ENCODE measurements around the gene TMEM150A.
A peak's percentile ranks its signal among the peaks of the same experiment; 100 is the strongest.

The TMEM150A gene

GRCh38 chr2:85560812-85561279 is 41.7 kb downstream of the TMEM150A start:
- peak overlapping the region; percentile 75 for H3K27ac ChIP-seq
- TF ChIP-seq ZFX (IDR thresholded peaks at IDR 0.05; ENCODE audit: borderline replicate concordance) (no peak), CTCF (IDR thresholded peaks at IDR 0.05) (no peak)

- peak overlapping the region; percentile 75; the same call in 1 of the 2 replicates for H3K27ac ChIP-seq
Measured at GRCh38 chr2:85560403-85560726, 42.1 kb downstream of the TMEM150A start.

GRCh38 chr2:85558160-85558559 is 44.3 kb downstream of the TMEM150A start:
- no peak overlapping the region for H3K27ac ChIP-seq
- no peak for TF ChIP-seq ZFX (IDR thresholded peaks at IDR 0.05; ENCODE audit: borderline replicate concordance)
- no peak for TF ChIP-seq CTCF (IDR thresholded peaks at IDR 0.05)

- no peak for TF ChIP-seq CTCF (IDR thresholded peaks at IDR 0.05)
- TF ChIP-seq ZFX (IDR thresholded peaks at IDR 0.05; ENCODE audit: borderline replicate concordance) = no peak
- no peak overlapping the region for H3K27ac ChIP-seq
Measured at GRCh38 chr2:85557130-85557529, 45.4 kb downstream of the TMEM150A start.

GRCh38 chr2:85554980-85555612 is 47.4 kb downstream of the TMEM150A start:
- no peak overlapping the region for H3K27ac ChIP-seq
- TF ChIP-seq ZFX (IDR thresholded peaks at IDR 0.05; ENCODE audit: borderline replicate concordance) (no peak), CTCF (IDR thresholded peaks at IDR 0.05) (no peak)

GRCh38 chr2:85553184-85553583 is 49.3 kb downstream of the TMEM150A start:
- no peak for TF ChIP-seq CTCF (IDR thresholded peaks at IDR 0.05)
- no peak for TF ChIP-seq ZFX (IDR thresholded peaks at IDR 0.05; ENCODE audit: borderline replicate concordance)
- no peak overlapping the region for H3K27ac ChIP-seq

GRCh38 chr2:85551698-85552678 is 50.5 kb downstream of the TMEM150A start:
- TF ChIP-seq CTCF (IDR thresholded peaks at IDR 0.05) (peak; percentile 87), ZFX (IDR thresholded peaks at IDR 0.05; ENCODE audit: borderline replicate concordance) (no peak)
- H3K27ac ChIP-seq = no peak overlapping the region
